Neuronal stem cell (in vitro differentiated cells): ENCODE data around the gene GTF2F1. TPM values are rescaled to one million over a fixed set of nuclear protein-coding genes. Genes with fewer than 3 reads are reported as not detected.

ENCODE experiments used
- DNase-seq: peaks from one replicate; pipeline ENCODE4 v3.0.0-alpha.2; 2013; ENCODE audit warnings: low spot score
- H2AFZ ChIP-seq: one replicate; pipeline ENCODE4 v1.6.1; 2013; ENCODE audit warnings: mild to moderate bottlenecking, low read length, inconsistent platforms
- H2AK5ac ChIP-seq: 2 replicates; pipeline ENCODE4 v1.6.1; 2013; ENCODE audit warnings: low read depth, mild to moderate bottlenecking, inconsistent platforms, low read length, moderate library complexity, mixed read lengths
- H2BK120ac ChIP-seq: 2 replicates; pipeline ENCODE4 v1.6.1; 2013; ENCODE audit warnings: low read depth, mild to moderate bottlenecking, inconsistent platforms, low read length, moderate library complexity, mixed read lengths
- H2BK12ac ChIP-seq: one replicate; pipeline ENCODE4 v1.6.1; 2013; ENCODE audit warnings: low read length, inconsistent platforms
- H2BK15ac ChIP-seq: 2 replicates; pipeline ENCODE4 v1.6.1; 2013; ENCODE audit warnings: mild to moderate bottlenecking, low read length, inconsistent platforms, mixed read lengths
- H2BK5ac ChIP-seq: one replicate; pipeline ENCODE4 v1.6.1; 2013; ENCODE audit warnings: inconsistent platforms, mild to moderate bottlenecking, low read length, moderate library complexity
- H3K14ac ChIP-seq: one replicate; pipeline ENCODE4 v1.6.1; 2013; ENCODE audit warnings: low read length, inconsistent platforms
- H3K18ac ChIP-seq: 2 replicates; pipeline ENCODE4 v1.6.1; 2013; ENCODE audit warnings: low read length, inconsistent platforms
- H3K23ac ChIP-seq: 2 replicates; pipeline ENCODE4 v1.6.1; 2013; ENCODE audit warnings: low read depth, mild to moderate bottlenecking, mixed read lengths, low read length, inconsistent platforms; ENCODE audit not compliant: poor library complexity
- H3K27ac ChIP-seq: replicated peaks from 3 replicates; pipeline ENCODE4 v1.5.1; 2013; ENCODE audit warnings: low read length, inconsistent platforms
- H3K27me3 ChIP-seq, 3 experiments: 2 replicates each; pipeline ENCODE4 v1.6.1; 2013; ENCODE audit warnings: low read length in 3 of 3, mild to moderate bottlenecking in 2 of 3, inconsistent platforms in 1 of 3, low read depth in 1 of 3, mixed read lengths in 1 of 3, moderate library complexity in 1 of 3; ENCODE audit not compliant: control insufficient read depth in 3 of 3, insufficient read depth in 3 of 3
- H3K36me3 ChIP-seq, 2 donors: replicated peaks in 1 of 2; 2 replicates each; pipeline ENCODE4 v1.6.1; 2013; ENCODE audit warnings: low read length in 2 of 2; ENCODE audit not compliant: control insufficient read depth in 2 of 2, insufficient read depth in 2 of 2
- H3K4ac ChIP-seq: 2 replicates; pipeline ENCODE4 v1.6.1; 2013; ENCODE audit warnings: inconsistent platforms, mild to moderate bottlenecking, low read length, moderate library complexity
- H3K4me1 ChIP-seq, 2 donors: 1 replicate in 1 of 2; 2 replicates in 1 of 2; pipeline ENCODE4 v1.6.1; 2013; ENCODE audit warnings: low read length in 2 of 2, low read depth in 1 of 2; ENCODE audit not compliant: control insufficient read depth in 2 of 2, insufficient read depth in 1 of 2
- H3K4me2 ChIP-seq: one replicate; pipeline ENCODE4 v1.6.1; 2013; ENCODE audit warnings: mild to moderate bottlenecking, low read length, inconsistent platforms; ENCODE audit not compliant: insufficient read depth, poor library complexity, severe bottlenecking
- H3K4me3 ChIP-seq, 2 donors: 2 replicates each; pipeline ENCODE4 v1.5.1; 2013; ENCODE audit warnings: low read length in 2 of 2, mild to moderate bottlenecking in 2 of 2, inconsistent platforms in 1 of 2, moderate library complexity in 1 of 2
- H3K79me1 ChIP-seq: one replicate; pipeline ENCODE4 v1.6.1; 2013; ENCODE audit warnings: low read depth, mild to moderate bottlenecking, inconsistent platforms, low read length, moderate library complexity
- H3K9ac ChIP-seq: one replicate; pipeline ENCODE4 v1.6.1; 2013; ENCODE audit warnings: mild to moderate bottlenecking, low read depth, low read length, inconsistent platforms; ENCODE audit not compliant: poor library complexity
- H3K9me3 ChIP-seq, 2 donors: replicated peaks in 1 of 2; 2 replicates each; pipeline versions ENCODE3 to v1.6.1; 2013; ENCODE audit warnings: low read length in 2 of 2, mild to moderate bottlenecking in 2 of 2, inconsistent platforms in 1 of 2, low read depth in 1 of 2, mixed read lengths in 1 of 2, moderate library complexity in 1 of 2; ENCODE audit not compliant: control insufficient read depth in 2 of 2, insufficient read depth in 1 of 2
- H4K8ac ChIP-seq: one replicate; pipeline ENCODE4 v1.6.1; 2013; ENCODE audit warnings: low read depth, mild to moderate bottlenecking, inconsistent platforms, low read length, moderate library complexity
- H4K91ac ChIP-seq: one replicate; pipeline ENCODE4 v1.6.1; 2013; ENCODE audit warnings: low read length, low read depth, mild to moderate bottlenecking, inconsistent platforms; ENCODE audit not compliant: poor library complexity
- WGBS, 2 donors: extraction: QIAGEN DNeasy Blood & Tissue Kit; methylation state at CpG; one replicate each; pipeline ENCODE4 v1.1.7; 2013; ENCODE audit warnings: missing lambda C conversion rate in 2 of 2, mixed read lengths in 1 of 2; ENCODE audit not compliant: insufficient read length in 2 of 2, insufficient replicate concordance in 1 of 2; ENCODE audit errors: extremely low coverage in 2 of 2; 5-methylcytosine and 5-hydroxymethylcytosine counted together
- polyA plus RNA-seq, 2 experiments: library from polyadenylated mRNA; stranded (reverse); fragments of 200-250 nt; gene quantifications; one replicate each; pipeline ENCODE4 v1.2.3, GENCODE V29; 2013

Gene GTF2F1, protein sequence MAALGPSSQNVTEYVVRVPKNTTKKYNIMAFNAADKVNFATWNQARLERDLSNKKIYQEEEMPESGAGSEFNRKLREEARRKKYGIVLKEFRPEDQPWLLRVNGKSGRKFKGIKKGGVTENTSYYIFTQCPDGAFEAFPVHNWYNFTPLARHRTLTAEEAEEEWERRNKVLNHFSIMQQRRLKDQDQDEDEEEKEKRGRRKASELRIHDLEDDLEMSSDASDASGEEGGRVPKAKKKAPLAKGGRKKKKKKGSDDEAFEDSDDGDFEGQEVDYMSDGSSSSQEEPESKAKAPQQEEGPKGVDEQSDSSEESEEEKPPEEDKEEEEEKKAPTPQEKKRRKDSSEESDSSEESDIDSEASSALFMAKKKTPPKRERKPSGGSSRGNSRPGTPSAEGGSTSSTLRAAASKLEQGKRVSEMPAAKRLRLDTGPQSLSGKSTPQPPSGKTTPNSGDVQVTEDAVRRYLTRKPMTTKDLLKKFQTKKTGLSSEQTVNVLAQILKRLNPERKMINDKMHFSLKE
- 70.8 TPM for polyA plus RNA-seq (2013, experiment 1 of 2)
- polyA plus RNA-seq (2013, experiment 2 of 2) = 70.1 TPM

DNA sequence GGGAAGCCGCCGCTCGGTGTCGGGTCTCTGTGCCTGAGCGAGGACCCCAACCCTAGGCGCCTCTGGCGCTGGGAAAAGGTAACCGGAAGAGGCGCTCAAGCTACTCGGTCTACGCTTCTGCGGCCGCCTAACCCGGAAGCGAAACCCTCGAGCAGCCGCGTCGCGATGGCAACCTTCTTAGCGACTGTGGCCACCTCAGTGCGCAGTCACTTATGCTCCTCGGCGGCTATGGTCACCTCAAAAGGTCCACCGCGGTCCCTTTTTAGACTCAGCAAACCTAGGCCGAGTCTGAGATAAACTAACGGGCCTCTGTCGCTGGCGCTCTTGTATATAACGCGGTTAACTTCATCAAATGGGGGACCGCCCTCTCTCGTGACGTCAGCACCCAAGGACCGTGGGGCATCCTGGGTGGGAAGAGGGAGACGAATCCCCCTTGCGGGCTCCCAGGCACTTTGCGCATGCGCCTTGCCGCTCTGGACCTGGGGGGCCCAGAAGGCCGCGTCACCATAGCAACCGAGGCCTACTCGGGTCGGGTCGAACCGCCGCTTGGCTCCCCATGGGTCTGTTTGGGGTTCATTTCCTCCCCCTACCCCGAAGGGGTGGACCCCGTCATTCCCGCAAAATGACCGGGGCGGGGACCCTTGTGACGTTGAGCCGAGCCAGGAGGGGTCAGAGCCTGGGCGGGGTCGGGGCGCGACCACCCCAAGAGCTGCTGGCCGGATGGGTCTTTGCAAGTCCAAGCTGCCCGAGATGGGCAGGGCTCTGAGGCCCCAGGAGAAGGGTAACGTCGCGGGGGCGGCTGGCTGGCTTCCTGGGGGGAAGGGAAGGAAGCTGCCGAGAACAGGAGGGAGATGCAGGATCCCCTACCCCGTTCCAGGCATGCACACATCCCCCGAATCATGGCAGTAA is at the start of gene GTF2F1:
GTF2F1 (minus strand) TSS at position 91 of the 909 bp plus-strand sequence. CDS start 169 bp downstream, outside the sequence.
- peak within 1 kb of the TSS; percentile 78 for H2AK5ac ChIP-seq
- WGBS, 2 donors = no CpG with 5 or more reads among the region's 69 CpGs
- peak within 1 kb of the TSS; percentile 30 for H2BK12ac ChIP-seq
- no peak within 1 kb of the TSS for H3K14ac ChIP-seq
- H2BK15ac ChIP-seq = peak within 1 kb of the TSS; percentile 98
- peak within 1 kb of the TSS; percentile 81 for H2BK120ac ChIP-seq
- H2BK5ac ChIP-seq = peak within 1 kb of the TSS; percentile 94
- DNase-seq = peak; percentile 97
- H2AFZ ChIP-seq = peak within 1 kb of the TSS; percentile 100
- no peaks in the 10 kb centered on the region for H3K27me3 ChIP-seq
- H3K9ac ChIP-seq = peak within 1 kb of the TSS; percentile 91
- peak within 1 kb of the TSS; percentile 89 for H3K4me2 ChIP-seq
- H3K27ac ChIP-seq = peak within 1 kb of the TSS; percentile 92
- H3K36me3 ChIP-seq = peaks cover 14 to 34% of the 10 kb centered on the region in 2 donors
- H4K8ac ChIP-seq = peak within 1 kb of the TSS; percentile 17
- H3K18ac ChIP-seq = peak within 1 kb of the TSS; percentile 99
- H3K9me3 ChIP-seq = no peaks in the 10 kb centered on the region
- peaks cover 12 to 13% of the 10 kb centered on the region in 2 donors for H3K4me1 ChIP-seq
- no peak within 1 kb of the TSS for H4K91ac ChIP-seq
- H3K4ac ChIP-seq = no peak within 1 kb of the TSS
- peak within 1 kb of the TSS; percentile 90 for H3K4me3 ChIP-seq
- peak within 1 kb of the TSS; percentile 75 for H3K23ac ChIP-seq
- peaks cover 4% of the 10 kb centered on the region for H3K79me1 ChIP-seq

DNA sequence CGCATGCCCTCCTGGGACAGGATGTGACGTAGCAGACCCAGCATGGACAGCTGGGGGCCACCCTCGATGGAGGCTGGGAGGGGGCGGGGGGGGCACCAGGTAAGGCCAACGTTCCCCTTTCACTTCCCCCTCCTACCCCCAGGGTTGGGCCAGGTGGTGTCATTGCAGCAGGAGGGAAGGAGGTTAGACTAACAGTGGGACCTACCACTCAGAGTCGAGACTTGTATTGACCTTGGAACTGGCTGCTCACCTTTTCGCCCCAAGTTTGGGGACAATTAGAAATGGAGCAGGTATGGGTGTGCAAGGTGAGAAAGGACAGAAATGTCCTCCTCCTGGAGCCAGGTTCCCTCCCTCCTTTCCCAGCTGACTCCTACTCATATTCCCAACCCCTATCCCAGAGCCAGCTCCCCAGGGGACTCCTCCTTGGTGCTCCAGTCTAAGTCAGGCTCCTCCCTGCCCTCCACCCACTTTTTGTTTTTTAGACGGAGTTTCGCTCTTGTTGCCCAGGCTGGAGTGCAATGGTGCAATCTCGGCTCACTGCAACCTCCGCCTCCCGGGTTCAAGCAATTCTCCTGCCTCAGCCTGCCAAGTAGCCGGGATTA is 49.2 kb upstream of the GTF2F1 start:
- DNase-seq = no peak
- H2BK120ac ChIP-seq = no peak overlapping the region
- H2BK5ac ChIP-seq = no peak overlapping the region
- no peak overlapping the region for H4K8ac ChIP-seq
- no peak overlapping the region for H3K27ac ChIP-seq
- no peak overlapping the region for H3K23ac ChIP-seq
- no peak overlapping the region for H3K9ac ChIP-seq
- H3K4ac ChIP-seq = no peak overlapping the region
- no peaks in the 10 kb centered on the region for H3K79me1 ChIP-seq
- H3K27me3 ChIP-seq = no peaks in the 10 kb centered on the region
- no peak overlapping the region for H2BK15ac ChIP-seq
- H3K9me3 ChIP-seq = no peaks in the 10 kb centered on the region
- no CpG with 5 or more reads among the region's 13 CpGs for WGBS, 2 donors
- H4K91ac ChIP-seq = no peak overlapping the region
- no peak overlapping the region for H3K4me2 ChIP-seq
- peak overlapping the region; percentile 21 for H3K14ac ChIP-seq
- H3K4me3 ChIP-seq = no peak overlapping the region
- H2BK12ac ChIP-seq = no peak overlapping the region
- no peak overlapping the region for H3K18ac ChIP-seq
- no peak overlapping the region for H2AFZ ChIP-seq
- no peak overlapping the region for H2AK5ac ChIP-seq
- no peaks in the 10 kb centered on the region for H3K4me1 ChIP-seq
- H3K36me3 ChIP-seq = peaks cover 2 to 8% of the 10 kb centered on the region in 2 donors

DNA sequence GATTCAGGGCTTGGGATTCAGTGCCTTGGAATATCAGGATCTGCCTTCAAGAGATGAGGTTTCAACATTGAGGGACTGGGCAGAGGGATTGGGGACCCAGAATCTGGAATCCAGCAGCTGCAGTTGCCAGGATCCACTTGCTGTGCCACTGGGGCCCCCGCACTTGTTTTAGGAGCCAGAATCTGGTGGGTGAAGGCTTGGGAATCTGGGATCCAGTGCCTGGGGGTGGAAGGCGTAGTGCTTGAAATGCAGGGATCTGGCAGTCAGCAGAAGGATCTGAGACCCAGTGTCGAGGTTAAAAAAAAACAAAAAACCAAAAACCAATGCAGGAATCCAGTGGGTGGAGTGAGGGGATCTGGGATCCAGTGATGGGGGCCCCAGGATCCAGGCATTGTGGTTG is 47.9 kb upstream of the GTF2F1 start:
- no peak overlapping the region for H3K18ac ChIP-seq
- H3K9me3 ChIP-seq = no peaks in the 10 kb centered on the region
- H4K8ac ChIP-seq = no peak overlapping the region
- no peak overlapping the region for H3K4me3 ChIP-seq
- H3K27ac ChIP-seq = no peak overlapping the region
- no peak overlapping the region for H3K23ac ChIP-seq
- H3K9ac ChIP-seq = no peak overlapping the region
- H2AK5ac ChIP-seq = no peak overlapping the region
- WGBS, 2 donors = no CpG with 5 or more reads among the region's 3 CpGs
- H4K91ac ChIP-seq = no peak overlapping the region
- no peaks in the 10 kb centered on the region for H3K27me3 ChIP-seq
- H2AFZ ChIP-seq = no peak overlapping the region
- H3K14ac ChIP-seq = no peak overlapping the region
- no peak overlapping the region for H3K4ac ChIP-seq
- H2BK15ac ChIP-seq = no peak overlapping the region
- no peak overlapping the region for H2BK5ac ChIP-seq
- H3K4me2 ChIP-seq = no peak overlapping the region
- no peak overlapping the region for H2BK12ac ChIP-seq
- no peaks in the 10 kb centered on the region for H3K79me1 ChIP-seq
- no peak overlapping the region for H2BK120ac ChIP-seq
- no peaks in the 10 kb centered on the region for H3K4me1 ChIP-seq
- peaks cover 0 to 2% of the 10 kb centered on the region in 2 donors for H3K36me3 ChIP-seq
- no peak for DNase-seq
